Superior temporal gyrus (tissue), 1 donor: ENCODE measurements around the gene CDCA7L.
"Not testable (repeated sequence)": the region's sequence is repeated elsewhere in the genome, so short reads cannot be mapped to it uniquely, and the experiment has no call there.

Source experiments
- DNase-seq: peaks from one replicate; pipeline ENCODE4 v3.0.0-alpha.2; 2016; ENCODE audit errors: extremely low spot score

Gene CDCA7L

DNA sequence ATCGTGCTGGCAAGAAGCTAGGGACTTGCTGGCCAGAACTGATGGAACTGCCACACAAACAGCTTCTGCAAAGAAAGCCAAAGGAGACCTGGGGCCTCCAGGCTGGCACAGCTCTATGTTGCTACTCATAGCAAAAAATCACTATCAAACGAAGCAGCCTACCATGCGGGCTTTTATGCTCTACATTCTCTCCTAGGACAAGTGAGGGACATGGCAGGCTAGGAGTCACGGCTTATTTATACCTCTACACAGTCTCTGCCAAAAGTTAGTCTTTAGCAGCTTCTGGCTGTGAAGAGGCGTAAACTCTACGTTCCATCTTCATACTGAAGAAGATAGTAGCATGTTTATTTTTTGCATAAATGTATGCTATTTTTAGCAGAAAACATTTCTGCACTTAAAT is 35.4 kb downstream of the CDCA7L start:
- DNase-seq, result no peak

GRCh38 chr7:21908746-21909145 is 37.0 kb downstream of the CDCA7L start:
- DNase-seq, result no peak

- no peak for DNase-seq
Observed at GRCh38 chr7:21903020-21903786, 42.5 kb downstream of the CDCA7L start.

GRCh38 chr7:21902240-21902639 is 43.5 kb downstream of the CDCA7L start:
- DNase-seq, result no peak

GRCh38 chr7:21898265-21898930 is 47.3 kb downstream of the CDCA7L start:
- no peak for DNase-seq

DNA sequence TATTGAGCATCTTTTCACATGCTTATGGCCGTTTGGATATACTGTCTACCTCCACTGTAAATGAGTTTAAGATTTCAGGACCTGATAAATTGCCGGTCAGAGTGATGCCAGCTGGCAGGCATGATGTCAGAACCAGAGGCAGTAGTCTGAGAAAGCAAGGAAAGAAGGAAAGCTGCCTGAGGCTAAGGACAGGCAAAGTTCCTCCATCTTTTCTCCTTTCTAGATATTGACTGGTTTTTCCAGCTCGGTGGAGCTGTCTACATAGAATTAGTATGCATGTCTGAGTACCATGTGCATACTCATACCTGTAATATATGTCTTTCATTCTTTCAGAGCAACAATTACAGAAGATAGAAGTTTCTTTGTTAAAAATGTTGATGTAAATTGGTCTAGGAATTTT is 52.3 kb downstream of the CDCA7L start:
- no peak for DNase-seq

DNA sequence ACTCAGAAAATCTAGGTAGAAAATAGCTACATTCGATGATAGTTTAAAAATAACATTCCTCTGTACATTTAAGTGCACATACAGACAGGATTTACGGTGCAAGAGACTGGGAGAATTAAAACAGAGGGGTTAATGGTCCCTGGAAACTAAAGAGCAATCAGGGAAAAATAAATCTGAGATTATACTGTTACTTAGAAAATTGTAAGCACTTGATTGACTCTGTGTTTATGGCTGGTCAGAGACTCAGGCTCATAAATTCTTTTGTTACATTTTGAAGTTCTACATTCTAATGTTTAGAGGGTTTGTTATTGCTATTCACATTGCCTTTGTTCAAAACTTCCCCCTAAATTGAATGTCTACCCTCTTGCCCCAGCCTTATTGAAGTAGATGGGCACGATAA is 54.4 kb downstream of the CDCA7L start:
- no peak for DNase-seq

DNA sequence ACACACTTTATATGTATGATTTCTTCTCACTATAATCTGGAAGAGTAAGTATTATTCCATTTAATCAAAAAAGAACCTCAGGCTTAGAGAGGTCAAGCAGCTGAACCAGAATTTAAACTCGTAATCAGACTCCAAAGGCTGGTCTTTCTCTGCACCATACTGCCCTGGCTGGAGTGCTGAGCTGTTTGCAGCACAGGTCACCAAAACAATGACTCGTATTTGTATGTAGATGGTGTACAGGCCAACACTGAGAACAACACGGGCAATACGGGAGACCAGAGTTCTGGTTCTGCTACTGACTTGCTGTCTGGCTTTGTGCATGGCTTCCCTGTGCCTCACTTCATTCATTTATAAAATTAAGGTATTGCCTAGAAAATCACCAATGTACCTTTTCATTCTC is 57.9 kb downstream of the CDCA7L start:
- DNase-seq, result no peak

GRCh38 chr7:21887353-21887752 is 58.3 kb downstream of the CDCA7L start:
- no peak for DNase-seq

DNA sequence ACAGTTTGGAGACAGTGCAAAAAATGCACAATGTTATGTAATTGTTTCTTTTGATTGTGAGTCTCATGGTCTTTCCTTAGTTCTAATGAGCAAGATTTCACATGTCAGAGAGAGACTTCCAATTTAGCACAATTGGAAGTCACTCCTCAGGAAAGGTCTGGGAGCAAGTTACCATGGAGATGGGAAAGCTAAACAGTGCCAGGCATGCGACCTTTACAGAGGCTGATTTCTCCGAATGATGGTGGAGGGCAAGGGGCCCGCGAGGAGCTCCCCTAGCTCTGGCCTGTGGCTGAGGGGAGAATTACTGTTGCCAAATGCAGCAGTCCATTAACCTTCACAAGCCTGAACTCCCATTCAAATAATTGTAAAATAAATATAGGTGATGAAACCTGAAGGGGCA is 59.3 kb downstream of the CDCA7L start:
- DNase-seq, result no peak

DNA sequence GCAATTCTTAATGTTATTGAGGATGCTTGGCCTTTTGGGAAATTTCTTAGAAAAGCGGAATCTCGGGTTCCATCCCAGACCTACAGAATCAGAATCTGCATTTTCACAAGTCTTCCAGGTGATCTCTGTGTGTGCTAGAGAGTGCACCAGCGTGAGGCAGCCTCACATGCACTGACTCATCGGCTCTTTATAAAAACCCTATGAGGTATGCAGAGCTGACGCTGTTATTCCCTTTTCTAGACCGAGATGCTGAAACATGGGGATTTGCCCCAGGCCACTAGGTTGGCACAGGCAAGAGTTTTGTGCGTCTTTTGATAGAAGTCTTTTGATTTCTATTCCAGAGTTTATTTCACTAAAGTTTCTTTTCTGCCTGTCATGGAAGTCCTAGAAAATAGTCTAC is 61.2 kb downstream of the CDCA7L start:
- no peak for DNase-seq

DNA sequence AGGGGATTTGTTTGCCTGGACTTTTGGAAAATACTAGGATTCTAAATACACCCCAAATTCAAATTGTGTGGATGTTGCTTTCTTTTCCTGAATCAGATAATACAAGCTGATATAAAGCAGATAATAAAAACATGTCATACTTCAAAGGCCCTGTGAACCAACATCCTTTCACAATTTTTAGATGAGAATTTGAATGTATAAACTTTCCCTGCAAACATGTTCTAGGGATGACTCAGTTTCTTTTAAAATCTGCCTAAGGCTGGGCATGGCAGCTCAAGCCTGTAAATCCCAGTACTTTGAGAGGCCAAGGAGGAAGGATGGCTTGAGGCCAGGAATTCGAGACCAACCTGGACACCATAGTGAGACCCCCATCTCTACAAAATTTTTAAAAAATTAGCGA is 62.2 kb downstream of the CDCA7L start:
- not testable (repeated sequence) for DNase-seq

GRCh38 chr7:21883069-21883468 is 62.6 kb downstream of the CDCA7L start:
- DNase-seq, result no peak

DNA sequence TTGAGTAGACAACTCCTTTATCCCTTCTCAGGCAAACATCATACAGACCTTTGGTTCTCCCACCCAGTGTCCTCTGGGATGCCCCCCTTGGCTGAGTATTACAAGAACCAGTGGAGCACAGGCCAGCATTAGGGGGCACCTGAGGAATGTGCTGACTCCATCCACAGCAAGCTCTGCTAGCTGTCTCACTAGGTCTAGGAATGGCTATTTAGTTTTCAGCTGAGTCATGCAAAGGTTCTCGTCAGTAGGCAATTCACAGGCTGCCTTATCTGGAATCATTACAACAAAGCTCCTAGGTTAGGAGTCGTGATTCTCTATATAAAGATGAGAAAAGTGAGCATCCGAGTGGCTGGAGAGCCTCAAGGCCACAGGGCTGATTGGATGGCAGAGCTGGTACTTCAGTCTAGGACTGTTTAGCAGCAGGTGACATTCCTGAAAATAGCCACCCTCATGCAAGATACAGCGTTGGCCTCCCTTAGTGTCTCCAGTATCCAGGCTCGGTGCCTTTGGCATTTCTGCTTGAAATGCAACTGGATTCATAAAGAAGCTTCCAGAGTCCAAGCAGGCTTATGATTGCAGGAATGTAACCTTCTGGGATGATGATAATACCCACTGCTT is 75.8 kb downstream of the CDCA7L start:
- DNase-seq, result no peak

DNA sequence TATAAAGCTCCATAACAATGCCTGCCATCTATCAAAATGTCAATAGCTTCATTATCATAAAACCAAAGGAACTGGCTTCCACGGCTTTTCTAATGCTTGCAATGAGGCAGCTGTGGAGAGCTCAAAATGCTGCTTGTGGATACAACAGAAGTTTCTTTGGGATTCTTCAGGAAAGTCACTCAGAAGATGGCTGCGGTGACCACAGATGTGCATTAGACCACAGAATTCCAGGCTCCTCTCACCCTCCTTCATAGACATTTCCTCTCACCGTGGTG is 77.2 kb downstream of the CDCA7L start:
- DNase-seq, result no peak

GRCh38 chr7:21867816-21868575 is 77.7 kb downstream of the CDCA7L start:
- DNase-seq, result no peak

DNA sequence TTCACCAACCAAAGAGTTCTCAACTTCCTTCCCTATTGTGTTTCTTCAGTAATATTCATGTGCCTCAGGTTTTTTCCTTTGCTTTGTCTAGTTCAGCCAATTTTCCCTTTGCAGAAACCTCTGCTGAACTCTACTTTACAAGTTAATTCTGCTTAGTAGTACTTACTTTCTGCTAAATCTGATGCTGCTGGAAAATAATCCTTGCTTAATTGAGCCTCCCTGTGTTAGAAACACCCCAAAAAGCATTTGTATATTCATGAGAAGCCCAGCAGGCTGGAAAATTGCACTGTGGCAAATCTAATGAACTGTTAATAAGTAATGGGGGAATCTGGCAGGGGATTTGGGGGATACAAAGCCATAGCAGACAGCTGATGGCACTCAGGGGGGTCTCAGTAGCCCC is 78.5 kb downstream of the CDCA7L start:
- DNase-seq, result no peak

- DNase-seq, result no peak
Observed at GRCh38 chr7:21866731-21867130, 79.0 kb downstream of the CDCA7L start.

DNA sequence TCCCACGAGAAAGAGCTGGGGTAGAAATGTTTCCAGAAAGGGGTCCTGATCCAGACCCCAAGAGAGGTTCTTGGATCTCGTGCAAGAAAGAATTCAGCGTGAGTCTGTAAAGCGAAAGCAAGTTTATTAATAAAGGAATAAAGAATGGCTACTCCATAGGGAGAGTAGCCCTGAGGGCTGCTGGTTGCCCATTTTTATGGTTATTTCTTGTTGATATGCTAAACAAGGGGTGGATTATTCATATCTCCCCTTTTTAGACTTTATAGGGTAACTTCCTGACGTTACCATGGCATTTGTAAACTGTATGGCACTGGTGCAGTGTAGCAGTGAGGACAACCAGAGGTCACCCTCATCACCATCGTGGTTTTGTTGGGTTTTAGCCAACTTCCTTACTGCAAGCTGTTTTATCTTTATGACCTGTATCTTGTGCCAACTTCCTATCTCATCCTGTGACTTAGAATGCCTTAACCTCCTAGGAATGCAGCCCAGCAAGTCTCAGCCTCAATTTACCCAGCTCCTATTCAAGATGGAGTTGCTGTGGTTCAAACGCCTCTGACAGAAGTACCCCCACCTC is 80.0 kb downstream of the CDCA7L start:
- DNase-seq, result not testable (repeated sequence)

GRCh38 chr7:21851559-21851967 is 94.1 kb downstream of the CDCA7L start:
- DNase-seq, result no peak
